ENCODE results near the gene PDE6H. TPM values are rescaled to one million over a fixed set of nuclear protein-coding genes. Genes with fewer than 3 reads are reported as not detected.

Gene PDE6H
- total RNA-seq, 1 donor from 2014 or later: not detected

DNA sequence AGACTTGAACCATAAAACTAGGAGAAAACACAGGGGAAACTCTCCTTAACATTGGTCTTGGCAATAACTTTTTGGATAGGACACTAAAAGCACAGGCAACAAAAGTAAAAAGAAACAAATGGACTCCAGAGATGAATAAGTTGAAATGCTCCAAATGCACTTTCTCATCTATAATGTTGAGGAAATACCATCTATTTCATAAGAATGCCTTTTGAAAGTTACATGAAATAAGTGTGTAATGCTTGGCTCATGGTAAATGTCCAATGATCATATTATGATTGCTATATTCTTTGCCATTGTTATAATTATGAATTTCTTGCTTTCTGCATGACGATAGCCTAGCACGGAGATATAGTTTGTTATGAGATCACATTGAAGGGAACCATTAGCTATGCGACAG, 19.8 kb downstream of the PDE6H start:
- no peak overlapping the region for H3K27ac Mint-ChIP-seq
- H3K36me3 Mint-ChIP-seq (ENCODE audit: insufficient read depth): no peaks in the 10 kb centered on the region
- H3K9me3 Mint-ChIP-seq (ENCODE audit: low read depth): peaks cover 22% of the 10 kb centered on the region
- TF ChIP-seq, protein P1, sequence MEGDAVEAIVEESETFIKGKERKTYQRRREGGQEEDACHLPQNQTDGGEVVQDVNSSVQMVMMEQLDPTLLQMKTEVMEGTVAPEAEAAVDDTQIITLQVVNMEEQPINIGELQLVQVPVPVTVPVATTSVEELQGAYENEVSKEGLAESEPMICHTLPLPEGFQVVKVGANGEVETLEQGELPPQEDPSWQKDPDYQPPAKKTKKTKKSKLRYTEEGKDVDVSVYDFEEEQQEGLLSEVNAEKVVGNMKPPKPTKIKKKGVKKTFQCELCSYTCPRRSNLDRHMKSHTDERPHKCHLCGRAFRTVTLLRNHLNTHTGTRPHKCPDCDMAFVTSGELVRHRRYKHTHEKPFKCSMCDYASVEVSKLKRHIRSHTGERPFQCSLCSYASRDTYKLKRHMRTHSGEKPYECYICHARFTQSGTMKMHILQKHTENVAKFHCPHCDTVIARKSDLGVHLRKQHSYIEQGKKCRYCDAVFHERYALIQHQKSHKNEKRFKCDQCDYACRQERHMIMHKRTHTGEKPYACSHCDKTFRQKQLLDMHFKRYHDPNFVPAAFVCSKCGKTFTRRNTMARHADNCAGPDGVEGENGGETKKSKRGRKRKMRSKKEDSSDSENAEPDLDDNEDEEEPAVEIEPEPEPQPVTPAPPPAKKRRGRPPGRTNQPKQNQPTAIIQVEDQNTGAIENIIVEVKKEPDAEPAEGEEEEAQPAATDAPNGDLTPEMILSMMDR (IDR thresholded peaks at IDR 0.05; ENCODE audit: unreplicated experiment): no peak
- H3K4me3 Mint-ChIP-seq (ENCODE audit: low read depth): no peak overlapping the region
- DNase-seq (ENCODE audit: low spot score, unreplicated experiment): no peak
- no peaks in the 10 kb centered on the region for H3K4me1 Mint-ChIP-seq (ENCODE audit: low read depth)
- no peaks in the 10 kb centered on the region for H3K27me3 Mint-ChIP-seq

DNA sequence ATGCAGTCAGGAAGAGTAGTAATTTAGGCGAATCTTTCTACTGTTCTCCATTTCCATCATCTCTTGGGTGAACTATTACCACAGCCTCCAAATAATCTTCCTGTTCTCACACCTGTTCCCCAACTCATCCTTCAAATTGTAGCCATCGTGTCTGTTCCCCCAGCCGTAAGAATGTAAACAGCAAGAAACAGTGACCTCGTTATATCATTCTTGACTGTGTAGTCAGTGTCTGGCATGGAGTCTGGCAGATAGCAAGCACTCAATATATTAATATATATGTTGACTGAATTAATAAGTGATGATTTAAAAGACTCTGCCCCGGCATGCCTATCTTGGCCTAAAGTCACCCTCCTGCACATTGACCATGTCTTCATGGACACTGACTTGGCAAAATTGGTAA, 20.3 kb downstream of the PDE6H start:
- TF ChIP-seq, protein P1 (IDR thresholded peaks at IDR 0.05; ENCODE audit: unreplicated experiment): no peak
- H3K27ac Mint-ChIP-seq: no peak overlapping the region
- no peak overlapping the region for H3K4me3 Mint-ChIP-seq (ENCODE audit: low read depth)
- H3K4me1 Mint-ChIP-seq (ENCODE audit: low read depth): no peaks in the 10 kb centered on the region
- H3K27me3 Mint-ChIP-seq: no peaks in the 10 kb centered on the region
- H3K9me3 Mint-ChIP-seq (ENCODE audit: low read depth): peaks cover 18% of the 10 kb centered on the region
- H3K36me3 Mint-ChIP-seq (ENCODE audit: insufficient read depth): no peaks in the 10 kb centered on the region
- DNase-seq (ENCODE audit: low spot score, unreplicated experiment): no peak

DNA sequence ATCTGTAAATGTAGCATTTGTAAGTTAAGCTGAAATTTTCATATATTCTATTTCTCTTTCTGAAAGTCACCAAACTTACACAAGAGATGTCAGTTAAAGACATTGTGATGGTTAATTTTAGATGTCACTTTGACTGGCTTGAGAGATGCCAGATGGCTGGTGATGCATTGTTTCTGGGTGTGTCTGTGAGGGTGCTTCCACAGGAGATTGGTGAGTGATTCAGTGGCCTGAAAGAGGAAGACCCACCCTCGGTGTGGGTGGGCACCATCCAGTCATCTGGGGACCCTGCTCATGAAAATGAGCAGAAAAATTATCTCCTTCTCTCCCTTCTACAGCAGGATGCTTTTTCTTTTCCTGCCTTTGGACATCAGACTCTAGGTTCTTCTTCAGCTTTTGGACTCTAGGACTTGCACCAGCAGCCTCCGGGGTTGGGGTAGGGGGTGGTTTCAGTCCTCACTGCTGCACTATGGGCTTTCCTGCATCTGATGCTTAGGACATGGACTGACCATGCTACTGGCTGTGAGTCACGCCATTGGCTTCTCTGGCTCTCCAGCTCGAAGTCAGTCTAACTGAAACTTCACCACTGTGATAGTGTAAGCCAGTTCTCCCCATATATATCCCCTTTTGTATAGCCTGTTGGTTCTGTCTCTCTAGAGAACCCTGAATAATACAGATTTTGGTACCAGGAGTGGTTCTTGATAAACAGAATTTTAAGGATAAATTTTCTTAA, 20.9 kb downstream of the PDE6H start:
- DNase-seq (ENCODE audit: low spot score, unreplicated experiment): no peak
- Mint-ChIP-seq H3K36me3 (ENCODE audit: insufficient read depth) (no peaks in the 10 kb centered on the region), H3K4me3 (ENCODE audit: low read depth) (no peak overlapping the region), H3K27me3 (no peaks in the 10 kb centered on the region), H3K9me3 (ENCODE audit: low read depth) (peaks cover 16% of the 10 kb centered on the region), H3K27ac (no peak overlapping the region), H3K4me1 (ENCODE audit: low read depth) (no peaks in the 10 kb centered on the region)
- TF ChIP-seq, protein P1 (IDR thresholded peaks at IDR 0.05; ENCODE audit: unreplicated experiment): no peak

DNA sequence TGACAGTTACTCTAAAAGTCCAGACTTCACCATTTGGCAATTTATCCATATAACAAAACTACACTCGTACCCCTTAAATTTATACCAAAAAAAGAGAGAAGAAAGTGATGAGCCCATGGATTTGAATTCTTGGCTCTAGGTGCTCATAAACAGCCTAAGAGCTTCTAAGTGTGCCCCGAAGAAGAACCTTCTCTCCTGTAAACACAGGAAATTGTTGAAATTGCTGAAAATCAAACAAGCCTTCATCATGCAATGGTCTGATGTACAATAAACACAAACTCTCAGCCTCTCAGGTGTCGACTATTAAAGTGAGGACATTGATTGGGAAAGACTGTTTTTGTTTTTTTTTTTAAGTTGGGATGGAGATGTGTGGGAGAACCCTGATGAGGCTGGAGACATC, 21.8 kb downstream of the PDE6H start:
- H3K27ac Mint-ChIP-seq: no peak overlapping the region
- no peaks in the 10 kb centered on the region for H3K4me1 Mint-ChIP-seq (ENCODE audit: low read depth)
- DNase-seq (ENCODE audit: low spot score, unreplicated experiment): no peak
- no peaks in the 10 kb centered on the region for H3K27me3 Mint-ChIP-seq
- peaks cover 15% of the 10 kb centered on the region for H3K9me3 Mint-ChIP-seq (ENCODE audit: low read depth)
- H3K4me3 Mint-ChIP-seq (ENCODE audit: low read depth): no peak overlapping the region
- H3K36me3 Mint-ChIP-seq (ENCODE audit: insufficient read depth): no peaks in the 10 kb centered on the region
- TF ChIP-seq, protein P1 (IDR thresholded peaks at IDR 0.05; ENCODE audit: unreplicated experiment): no peak

DNA sequence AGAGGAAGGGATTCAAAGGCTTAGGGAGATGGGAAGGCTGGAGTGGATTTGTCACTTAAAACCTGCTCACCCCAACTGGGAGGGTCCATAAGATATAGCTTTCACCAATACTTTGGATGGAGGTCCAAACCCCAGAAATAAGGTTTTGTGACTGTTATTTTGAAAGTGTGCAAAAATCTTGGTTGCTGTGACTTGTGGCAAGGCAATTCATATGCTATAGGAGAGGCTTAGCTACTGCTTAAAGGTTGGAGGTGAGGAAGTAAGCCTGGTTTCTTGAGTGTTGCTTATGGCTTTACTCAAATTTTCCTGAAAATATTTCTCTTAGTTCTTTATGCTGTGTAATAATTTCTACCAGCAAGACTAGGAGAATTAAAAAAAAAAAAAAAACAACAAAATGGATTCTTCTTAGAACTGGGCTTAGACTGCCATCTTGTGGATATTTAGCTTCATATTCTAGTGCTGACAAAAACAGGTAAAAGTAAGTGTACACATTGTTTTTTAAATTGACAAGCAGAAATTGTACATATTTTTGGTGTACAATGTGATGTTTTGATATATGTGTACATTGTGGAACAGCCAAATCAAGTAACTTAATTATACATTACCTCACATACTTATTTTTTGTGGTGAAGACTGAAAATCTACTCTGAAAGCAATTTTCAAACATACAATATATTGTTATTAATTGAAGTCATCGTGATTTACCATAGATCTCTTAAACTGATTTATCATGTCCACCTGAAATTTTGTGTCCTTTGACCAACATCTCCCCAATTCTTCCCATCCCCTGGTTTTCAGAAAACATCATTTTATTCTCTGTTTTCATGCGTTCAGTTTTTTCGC, 23.0 kb downstream of the PDE6H start:
- Mint-ChIP-seq H3K9me3 (ENCODE audit: low read depth) (peaks cover 6% of the 10 kb centered on the region), H3K4me1 (ENCODE audit: low read depth) (peaks cover 2% of the 10 kb centered on the region), H3K27ac (no peak overlapping the region), H3K4me3 (ENCODE audit: low read depth) (no peak overlapping the region), H3K27me3 (no peaks in the 10 kb centered on the region), H3K36me3 (ENCODE audit: insufficient read depth) (no peaks in the 10 kb centered on the region)
- TF ChIP-seq, protein P1 (IDR thresholded peaks at IDR 0.05; ENCODE audit: unreplicated experiment): peak; percentile 89
- DNase-seq (ENCODE audit: low spot score, unreplicated experiment): no peak
